Measurements from ENCODE around the gene TLE7. TPM values are rescaled to one million over a fixed set of nuclear protein-coding genes. Genes with fewer than 3 reads are reported as not detected.

The TLE7 gene
- total RNA-seq, 1 experiment from 2014 or later, result not detected

DNA sequence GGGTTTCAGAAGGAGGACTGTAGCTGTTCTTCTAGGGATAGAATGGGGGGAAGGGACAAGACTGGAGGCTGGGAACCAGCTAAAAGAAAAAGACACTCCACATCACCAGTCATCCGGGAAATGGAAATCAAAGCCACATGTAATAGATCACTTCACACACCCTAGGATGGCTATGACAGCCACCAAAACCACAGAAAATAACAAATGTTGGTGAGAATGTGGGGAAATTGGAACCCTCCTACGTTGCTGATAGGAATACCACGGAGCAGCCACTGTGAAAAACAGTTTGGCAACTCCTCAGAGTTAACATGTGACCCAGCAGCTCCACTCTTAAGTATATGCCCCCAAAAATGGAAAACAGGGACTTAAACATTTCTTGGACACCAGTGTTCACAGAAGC lies 2.3 kb downstream of the TLE7 start:
- TF ChIP-seq, protein P1, sequence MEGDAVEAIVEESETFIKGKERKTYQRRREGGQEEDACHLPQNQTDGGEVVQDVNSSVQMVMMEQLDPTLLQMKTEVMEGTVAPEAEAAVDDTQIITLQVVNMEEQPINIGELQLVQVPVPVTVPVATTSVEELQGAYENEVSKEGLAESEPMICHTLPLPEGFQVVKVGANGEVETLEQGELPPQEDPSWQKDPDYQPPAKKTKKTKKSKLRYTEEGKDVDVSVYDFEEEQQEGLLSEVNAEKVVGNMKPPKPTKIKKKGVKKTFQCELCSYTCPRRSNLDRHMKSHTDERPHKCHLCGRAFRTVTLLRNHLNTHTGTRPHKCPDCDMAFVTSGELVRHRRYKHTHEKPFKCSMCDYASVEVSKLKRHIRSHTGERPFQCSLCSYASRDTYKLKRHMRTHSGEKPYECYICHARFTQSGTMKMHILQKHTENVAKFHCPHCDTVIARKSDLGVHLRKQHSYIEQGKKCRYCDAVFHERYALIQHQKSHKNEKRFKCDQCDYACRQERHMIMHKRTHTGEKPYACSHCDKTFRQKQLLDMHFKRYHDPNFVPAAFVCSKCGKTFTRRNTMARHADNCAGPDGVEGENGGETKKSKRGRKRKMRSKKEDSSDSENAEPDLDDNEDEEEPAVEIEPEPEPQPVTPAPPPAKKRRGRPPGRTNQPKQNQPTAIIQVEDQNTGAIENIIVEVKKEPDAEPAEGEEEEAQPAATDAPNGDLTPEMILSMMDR (conservative IDR thresholded peaks at IDR 0.05), result no peak
- no peak overlapping the region for H2BK15ac ChIP-seq (ENCODE audit: low read depth, low read length)
- H3K36me3 Mint-ChIP-seq (ENCODE audit: insufficient read depth in 1 of 3, low read depth in 3 of 3), result peaks cover 0 to 6% (median 3%) of the 10 kb centered on the region in 3 experiments; a peak in 4 of 7 replicates
- no peak overlapping the region for H3K4ac ChIP-seq (ENCODE audit: low read depth, low read length)
- no peak overlapping the region for H2AFZ ChIP-seq (ENCODE audit: low read length)
- no peaks in the 10 kb centered on the region for H3K27me3 ChIP-seq (ENCODE audit: insufficient read depth, low read length)
- no peak overlapping the region for H3K4me3 Mint-ChIP-seq
- H3K27ac ChIP-seq (ENCODE audit: insufficient read length, low read depth, low read length), result no peak overlapping the region
- H3K14ac ChIP-seq (ENCODE audit: insufficient read depth, low read length), result no peak overlapping the region
- H2BK5ac ChIP-seq (ENCODE audit: insufficient read length, low read length), result no peak overlapping the region
- no peaks in the 10 kb centered on the region for H3K79me1 ChIP-seq (ENCODE audit: insufficient read depth, low read depth, low read length, poor library complexity, severe bottlenecking)
- H3K23ac ChIP-seq (ENCODE audit: insufficient read length, low read depth, low read length), result no peak overlapping the region
- no peak overlapping the region for H3K9ac ChIP-seq (ENCODE audit: extremely low read depth, insufficient read length, low read length)
- no peak for DNase-seq
- H2BK120ac ChIP-seq (ENCODE audit: low read depth, low read length, poor library complexity, severe bottlenecking), result no peak overlapping the region
- H3T11ph ChIP-seq (ENCODE audit: low read length), result no peak overlapping the region
- no peak overlapping the region for H3K4me2 ChIP-seq (ENCODE audit: insufficient read depth, insufficient read length, low read length)
- no peak overlapping the region for H2AK5ac ChIP-seq (ENCODE audit: insufficient read length, low read length)
- H3K9me3 ChIP-seq (ENCODE audit: control insufficient read depth, low read depth, low read length), result no peaks in the 10 kb centered on the region
- no peak overlapping the region for H2BK20ac ChIP-seq (ENCODE audit: low read depth, low read length, poor library complexity, severe bottlenecking)
- no peak overlapping the region for H3K27ac Mint-ChIP-seq
- H3K23me2 ChIP-seq (ENCODE audit: insufficient read length, low read depth, low read length, poor library complexity, severe bottlenecking), result no peaks in the 10 kb centered on the region
- H4K5ac ChIP-seq (ENCODE audit: insufficient read length, low read depth, low read length), result no peak overlapping the region
- no peaks in the 10 kb centered on the region for H3K4me1 ChIP-seq (ENCODE audit: insufficient read depth, low read length)
- H3K4me1 Mint-ChIP-seq, result peaks cover 0 to 3% of the 10 kb centered on the region in 2 experiments; a peak in 1 of 4 replicates
- no peak overlapping the region for H2BK12ac ChIP-seq (ENCODE audit: insufficient read length, low read depth, low read length)
- no CpG with 5 or more reads among the region's 3 CpGs for WGBS (ENCODE audit: extremely low coverage, insufficient read length, low lambda C conversion rate)
- no peaks in the 10 kb centered on the region for H4K20me1 ChIP-seq (ENCODE audit: control insufficient read depth, insufficient read depth, insufficient read length)
- no peak overlapping the region for H4K8ac ChIP-seq (replicated peaks; ENCODE audit: insufficient read length, low read depth, low read length)
- H3K27me3 Mint-ChIP-seq (ENCODE audit: low read depth), result peaks cover 14% of the 10 kb centered on the region
- no peaks in the 10 kb centered on the region for H3K79me2 ChIP-seq (ENCODE audit: insufficient read depth, low read length)
- H3K18ac ChIP-seq (ENCODE audit: insufficient read length, low read depth, low read length), result no peak overlapping the region
- no peak overlapping the region for H3K56ac ChIP-seq (ENCODE audit: insufficient read length, low read depth, low read length)
- H3K9me3 Mint-ChIP-seq, result peaks cover 7 to 9% of the 10 kb centered on the region in 2 experiments
- H4K91ac ChIP-seq (ENCODE audit: insufficient read length, low read depth, low read length), result no peak overlapping the region
